PFSK-1 (cell line): ENCODE results near the gene BNC2.

ENCODE experiments used
- FOXP2 ChIP-seq: optimal IDR thresholded peaks from 2 replicates; pipeline ENCODE3; 2011; ENCODE audit warnings: borderline replicate concordance, control low read depth, inconsistent platforms; ENCODE audit not compliant: insufficient read depth; ENCODE audit errors: extremely low read length, extremely low read depth
- POLR2AphosphoS5 ChIP-seq: IDR thresholded peaks from 2 replicates; pipeline ENCODE4 v1.6.1; 2012; ENCODE audit warnings: low read depth, mild to moderate bottlenecking, control low read depth, low read length, moderate library complexity
- SIN3A ChIP-seq: IDR thresholded peaks from 2 replicates; pipeline ENCODE4 v1.6.1; 2012; ENCODE audit warnings: mild to moderate bottlenecking, low read length, moderate library complexity, borderline replicate concordance; ENCODE audit not compliant: insufficient read depth
- TAF1 ChIP-seq: IDR thresholded peaks from 2 replicates; pipeline ENCODE4 v1.6.1; 2012; ENCODE audit warnings: low read length, control low read depth, borderline replicate concordance; ENCODE audit not compliant: insufficient read depth
- TF ChIP-seq, protein P1 (sequence below), 2 experiments: IDR thresholded peaks; 2 replicates each; pipeline versions ENCODE4 v1.6.1 to v1.8.0; 2011 to 2012; ENCODE audit warnings: low read depth in 2 of 2, low read length in 2 of 2, control low read depth in 1 of 2, inconsistent platforms in 1 of 2, mild to moderate bottlenecking in 1 of 2, moderate library complexity in 1 of 2; ENCODE audit not compliant: insufficient read depth in 1 of 2

Gene BNC2

GRCh38 chr9:16601991-16602390, 268.5 kb downstream of the BNC2 start:
- TF ChIP-seq SIN3A (no peak), TAF1 (no peak), POLR2AphosphoS5 (no peak), FOXP2 (no peak)
- TF ChIP-seq, protein P1, sequence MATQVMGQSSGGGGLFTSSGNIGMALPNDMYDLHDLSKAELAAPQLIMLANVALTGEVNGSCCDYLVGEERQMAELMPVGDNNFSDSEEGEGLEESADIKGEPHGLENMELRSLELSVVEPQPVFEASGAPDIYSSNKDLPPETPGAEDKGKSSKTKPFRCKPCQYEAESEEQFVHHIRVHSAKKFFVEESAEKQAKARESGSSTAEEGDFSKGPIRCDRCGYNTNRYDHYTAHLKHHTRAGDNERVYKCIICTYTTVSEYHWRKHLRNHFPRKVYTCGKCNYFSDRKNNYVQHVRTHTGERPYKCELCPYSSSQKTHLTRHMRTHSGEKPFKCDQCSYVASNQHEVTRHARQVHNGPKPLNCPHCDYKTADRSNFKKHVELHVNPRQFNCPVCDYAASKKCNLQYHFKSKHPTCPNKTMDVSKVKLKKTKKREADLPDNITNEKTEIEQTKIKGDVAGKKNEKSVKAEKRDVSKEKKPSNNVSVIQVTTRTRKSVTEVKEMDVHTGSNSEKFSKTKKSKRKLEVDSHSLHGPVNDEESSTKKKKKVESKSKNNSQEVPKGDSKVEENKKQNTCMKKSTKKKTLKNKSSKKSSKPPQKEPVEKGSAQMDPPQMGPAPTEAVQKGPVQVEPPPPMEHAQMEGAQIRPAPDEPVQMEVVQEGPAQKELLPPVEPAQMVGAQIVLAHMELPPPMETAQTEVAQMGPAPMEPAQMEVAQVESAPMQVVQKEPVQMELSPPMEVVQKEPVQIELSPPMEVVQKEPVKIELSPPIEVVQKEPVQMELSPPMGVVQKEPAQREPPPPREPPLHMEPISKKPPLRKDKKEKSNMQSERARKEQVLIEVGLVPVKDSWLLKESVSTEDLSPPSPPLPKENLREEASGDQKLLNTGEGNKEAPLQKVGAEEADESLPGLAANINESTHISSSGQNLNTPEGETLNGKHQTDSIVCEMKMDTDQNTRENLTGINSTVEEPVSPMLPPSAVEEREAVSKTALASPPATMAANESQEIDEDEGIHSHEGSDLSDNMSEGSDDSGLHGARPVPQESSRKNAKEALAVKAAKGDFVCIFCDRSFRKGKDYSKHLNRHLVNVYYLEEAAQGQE (IDR thresholded peaks at IDR 0.05; ENCODE audit: insufficient read depth in 1 of 2, low read depth in 2 of 2, low read length in 2 of 2): no peak

DNA sequence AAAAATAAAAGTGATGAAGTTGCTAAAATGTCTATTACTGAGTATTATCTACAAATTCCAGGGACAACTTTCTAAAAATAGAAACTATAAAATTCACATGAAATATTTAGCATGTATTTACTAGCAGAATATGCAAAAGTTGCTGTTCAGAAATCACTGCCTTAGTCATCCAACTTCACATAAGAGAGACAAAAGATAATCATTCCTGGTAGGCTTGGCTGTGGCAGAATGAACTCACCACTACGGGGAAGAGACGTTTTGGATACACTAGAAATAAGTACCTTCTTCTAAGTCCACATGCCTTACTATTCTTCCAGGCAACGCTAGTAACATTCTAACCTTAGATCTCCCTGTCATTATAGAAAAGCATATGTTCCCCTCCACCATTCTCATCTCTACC, 272.2 kb downstream of the BNC2 start:
- TF ChIP-seq FOXP2 (no peak), POLR2AphosphoS5 (no peak), TAF1 (no peak), SIN3A (no peak)
- TF ChIP-seq, protein P1 (IDR thresholded peaks at IDR 0.05; ENCODE audit: insufficient read depth in 1 of 2, low read depth in 2 of 2, low read length in 2 of 2): no peak

GRCh38 chr9:16597136-16597535, 273.3 kb downstream of the BNC2 start:
- TF ChIP-seq TAF1: no peak
- TF ChIP-seq POLR2AphosphoS5: no peak
- TF ChIP-seq SIN3A: no peak
- TF ChIP-seq, protein P1 (IDR thresholded peaks at IDR 0.05; ENCODE audit: insufficient read depth in 1 of 2, low read depth in 2 of 2, low read length in 2 of 2): no peak
- no peak for TF ChIP-seq FOXP2

- TF ChIP-seq FOXP2 (no peak), SIN3A (no peak), TAF1 (no peak), POLR2AphosphoS5 (no peak)
- TF ChIP-seq, protein P1 (IDR thresholded peaks at IDR 0.05; ENCODE audit: insufficient read depth in 1 of 2, low read depth in 2 of 2, low read length in 2 of 2): no peak
These were observed 275.2 kb downstream of the BNC2 start for GRCh38 chr9:16595227-16595626.

GRCh38 chr9:16594787-16595186, 275.7 kb downstream of the BNC2 start:
- TF ChIP-seq SIN3A (no peak), POLR2AphosphoS5 (no peak), TAF1 (no peak), FOXP2 (no peak)
- TF ChIP-seq, protein P1 (IDR thresholded peaks at IDR 0.05; ENCODE audit: insufficient read depth in 1 of 2, low read depth in 2 of 2, low read length in 2 of 2): no peak
